H1 (cell line): ENCODE data around the gene NDUFA6.

ENCODE experiments used
- ATF3 ChIP-seq: IDR thresholded peaks from 2 replicates; pipeline ENCODE4 v1.6.1; 2011; ENCODE audit warnings: low read depth, mild to moderate bottlenecking, low read length; ENCODE audit not compliant: insufficient read depth
- BCL11A ChIP-seq, 2 experiments: IDR thresholded peaks; one replicate each; pipeline ENCODE4 v1.6.1; 2011; ENCODE audit warnings: low read depth in 2 of 2, low read length in 2 of 2, mild to moderate bottlenecking in 2 of 2
- CTCF ChIP-seq, 3 experiments: IDR thresholded peaks; 1 replicate in 2 of 3; 2 replicates in 1 of 3; pipeline versions ENCODE4 v1.5.1 to v1.6.1; 2011; ENCODE audit warnings: low read length in 3 of 3, mild to moderate bottlenecking in 3 of 3, inconsistent platforms in 2 of 3, low read depth in 1 of 3, moderate library complexity in 1 of 3; ENCODE audit not compliant: insufficient read depth in 1 of 3; ENCODE audit errors: control extremely low read depth in 1 of 3
- EGR1 ChIP-seq: IDR thresholded peaks from 2 replicates; pipeline ENCODE4 v1.6.1; 2011; ENCODE audit warnings: low read depth, low read length, borderline replicate concordance
- GABPA ChIP-seq: IDR thresholded peaks from 2 replicates; pipeline ENCODE4 v1.6.1; 2011; ENCODE audit warnings: mild to moderate bottlenecking, low read length, moderate library complexity, borderline replicate concordance; ENCODE audit not compliant: insufficient read depth
- HDAC2 ChIP-seq, 2 experiments: fragments of 300-600 bp in 1 of 2; sonication (generic) in 1 of 2; IDR thresholded peaks; 2 replicates each; pipeline ENCODE4 v1.6.1; 2011 to 2012; ENCODE audit warnings: low read depth in 2 of 2, low read length in 2 of 2, mild to moderate bottlenecking in 2 of 2, moderate library complexity in 2 of 2, borderline replicate concordance in 1 of 2, inconsistent platforms in 1 of 2
- JUND ChIP-seq: IDR thresholded peaks from 2 replicates; pipeline ENCODE4 v1.6.1; 2011; ENCODE audit warnings: mild to moderate bottlenecking, improper control_type of control experiment, low read length
- USF2 ChIP-seq: IDR thresholded peaks from 2 replicates; pipeline ENCODE4 v1.6.1; 2011; ENCODE audit warnings: low read length, improper control_type of control experiment
- YY1 ChIP-seq: IDR thresholded peaks from 2 replicates; pipeline ENCODE4 v1.6.1; 2011; ENCODE audit warnings: low read depth, mild to moderate bottlenecking, low read length

GRCh38 chr22:42062506-42063170, 27.9 kb downstream of the NDUFA6 start:
- TF ChIP-seq HDAC2 (IDR thresholded peaks at IDR 0.05; ENCODE audit: borderline replicate concordance in 1 of 2, low read depth in 2 of 2, low read length in 2 of 2), result no peak
- TF ChIP-seq BCL11A (IDR thresholded peaks at IDR 0.05; ENCODE audit: low read depth in 2 of 2, low read length in 2 of 2), result no peak
- no peak for TF ChIP-seq JUND
- no peak for TF ChIP-seq CTCF (IDR thresholded peaks at IDR 0.05; ENCODE audit: control extremely low read depth in 1 of 3, insufficient read depth in 1 of 3, low read depth in 1 of 3, low read length in 3 of 3)
- TF ChIP-seq GABPA, result no peak
- no peak for TF ChIP-seq USF2
- TF ChIP-seq EGR1, result no peak
- no peak for TF ChIP-seq YY1
- TF ChIP-seq ATF3, result no peak
